Transverse colon (tissue), 4 donors: ENCODE measurements around the gene ABHD12.

ENCODE experiments used
- CTCF ChIP-seq, 5 experiments: fragments of 200-600 bp in 3 of 5; fragments of 450-650 bp in 2 of 5; sonication (generic) in 3 of 5; IDR thresholded peaks; 1 replicate in 2 of 5; 2 replicates in 3 of 5; pipeline ENCODE4 v1.5.1; 2016 to 2017; ENCODE audit warnings: antibody characterized with exemption in 5 of 5, inconsistent platforms in 3 of 5, mild to moderate bottlenecking in 2 of 5, moderate library complexity in 1 of 5
- EP300 ChIP-seq: sonication (generic); formaldehyde crosslinking; IDR thresholded peaks from one replicate; pipeline ENCODE4 v1.6.1; 2017; ENCODE audit warnings: antibody characterized with exemption, low read depth
- POLR2A ChIP-seq: fragments of 450-650 bp; IDR thresholded peaks from one replicate; pipeline ENCODE4 v1.6.1; 2016; ENCODE audit warnings: antibody characterized with exemption, mild to moderate bottlenecking, moderate library complexity
- POLR2AphosphoS5 ChIP-seq, 3 donors: sonication (generic); formaldehyde crosslinking; IDR thresholded peaks; one replicate each; pipeline ENCODE4 v1.6.1; 2016; ENCODE audit warnings: antibody characterized with exemption in 3 of 3

- TF ChIP-seq POLR2A (no peak), EP300 (no peak), CTCF (IDR thresholded peaks at IDR 0.05) (no peak), POLR2AphosphoS5 (IDR thresholded peaks at IDR 0.05) (no peak)
Observed at GRCh38 chr20:25408890-25409289, 18.3 kb upstream of the ABHD12 start.
